CD4-positive, alpha-beta T cell treated with Interleukin-21 for 1 hour (primary cell): ENCODE results near the gene NANS.
"Not testable (repeated sequence)": the region's sequence is repeated elsewhere in the genome, so short reads cannot be mapped to it uniquely, and the experiment has no call there.

ENCODE experiments used
- DNase-seq: peaks from one replicate; pipeline ENCODE4 v3.0.0-alpha.2; 2020

NANS gene

GRCh38 chr9:98039607-98040017 lies 16.9 kb upstream of the NANS start:
- DNase-seq: no peak

GRCh38 chr9:98040212-98040611 lies 16.3 kb upstream of the NANS start:
- no peak for DNase-seq

GRCh38 chr9:98043915-98044314 lies 12.6 kb upstream of the NANS start:
- no peak for DNase-seq

GRCh38 chr9:98045234-98046179 lies 11.0 kb upstream of the NANS start:
- peak; percentile 84 for DNase-seq

GRCh38 chr9:98046180-98046543 lies 10.4 kb upstream of the NANS start:
- DNase-seq: no peak

- no peak for DNase-seq
Measured at GRCh38 chr9:98047002-98047401, 9.5 kb upstream of the NANS start.

- DNase-seq: no peak
Measured at GRCh38 chr9:98049288-98050072, 7.1 kb upstream of the NANS start.

- DNase-seq: no peak
Measured at GRCh38 chr9:98050351-98050750, 6.2 kb upstream of the NANS start.

GRCh38 chr9:98054376-98054951 lies 2.1 kb upstream of the NANS start:
- DNase-seq: no peak

- DNase-seq: no peak
Measured at GRCh38 chr9:98057138-98057799, 737 bp downstream of the NANS start.

GRCh38 chr9:98062161-98062560 lies 5.6 kb downstream of the NANS start:
- no peak for DNase-seq

- DNase-seq: no peak
Measured at GRCh38 chr9:98064623-98065392, 8.3 kb downstream of the NANS start.

GRCh38 chr9:98066235-98066634 lies 9.7 kb downstream of the NANS start:
- no peak for DNase-seq

GRCh38 chr9:98067184-98067583 lies 10.7 kb downstream of the NANS start:
- no peak for DNase-seq

GRCh38 chr9:98069551-98069950 lies 13.0 kb downstream of the NANS start:
- no peak for DNase-seq

GRCh38 chr9:98070704-98071103 lies 14.2 kb downstream of the NANS start:
- DNase-seq: no peak

GRCh38 chr9:98071737-98072136 lies 15.2 kb downstream of the NANS start:
- DNase-seq: no peak

GRCh38 chr9:98074115-98074990 lies 17.8 kb downstream of the NANS start:
- DNase-seq: peak; percentile 72

GRCh38 chr9:98075332-98075805 lies 18.8 kb downstream of the NANS start:
- peak; percentile 54 for DNase-seq

GRCh38 chr9:98076514-98076890 lies 20.0 kb downstream of the NANS start:
- not testable (repeated sequence) for DNase-seq

GRCh38 chr9:98078895-98079294 lies 22.4 kb downstream of the NANS start:
- no peak for DNase-seq
